Panc1 (cell line): Measurements from ENCODE around the gene VCP. TPM values are rescaled to one million over a fixed set of nuclear protein-coding genes. Genes with fewer than 3 reads are reported as not detected.

Experiments used
- ATAC-seq: fragments of 200-7000 bp; cut with Tn5 transposase; 2 replicates; pipeline ENCODE4 v1.9.1; 2020; ENCODE audit warnings: mild to moderate bottlenecking, moderate library complexity
- BruUV-seq: library from RNA; stranded (reverse); fragments of 400-500 nt; replicated peaks from 2 replicates; lab custom pipeline; 2021; lab: Mats Ljungman, UMichigan
- CTCF ChIA-PET: fragments of 300-600 bp; sonication (Branson Sonifier 250); formaldehyde crosslinking; loops from one replicate; lab custom pipeline; 2022; ENCODE audit warnings: antibody characterized with exemption; lab: Charles Lee
- POLR2A ChIA-PET: fragments of 300-600 bp; sonication (Branson Sonifier 250); formaldehyde crosslinking; loops from one replicate; lab custom pipeline; 2022; ENCODE audit warnings: antibody characterized with exemption; lab: Charles Lee
- DNase-seq: peaks from one replicate; pipeline ENCODE4 v3.0.0-alpha.2; 2010; ENCODE audit warnings: low read depth, low spot score
- H3K27ac ChIP-seq: 2 replicates; pipeline ENCODE4 v1.5.1; 2011; ENCODE audit warnings: mild to moderate bottlenecking, low read length, inconsistent platforms
- H3K27me3 ChIP-seq: fragments of 200-500 bp; sonication (Bioruptor generic); 2 replicates; pipeline ENCODE4 v1.6.0; 2014; ENCODE audit warnings: low read length, inconsistent platforms; ENCODE audit not compliant: control insufficient read depth, insufficient read depth
- H3K36me3 ChIP-seq: fragments of 200-500 bp; sonication (Bioruptor generic); 2 replicates; pipeline ENCODE4 v1.5.1; 2014; ENCODE audit warnings: inconsistent platforms, mild to moderate bottlenecking, low read length, moderate library complexity; ENCODE audit not compliant: control insufficient read depth, insufficient read depth
- H3K4me1 ChIP-seq: 2 replicates; pipeline ENCODE4 v1.5.1; 2011; ENCODE audit warnings: inconsistent platforms, mild to moderate bottlenecking, low read length, moderate library complexity; ENCODE audit not compliant: control insufficient read depth, insufficient read depth
- H3K4me3 ChIP-seq, 2 experiments: 2 replicates each; pipeline ENCODE4 v1.5.1; 2011 to 2012; ENCODE audit warnings: low read depth in 2 of 2, low read length in 2 of 2, mild to moderate bottlenecking in 2 of 2, inconsistent platforms in 1 of 2, moderate library complexity in 1 of 2
- H3K9me3 ChIP-seq: fragments of 200-500 bp; sonication (Bioruptor generic); 2 replicates; pipeline ENCODE4 v1.5.1; 2014; ENCODE audit warnings: low read depth, mild to moderate bottlenecking, inconsistent platforms, low read length, moderate library complexity; ENCODE audit not compliant: control insufficient read depth, insufficient read depth
- POLR2AphosphoS5 ChIP-seq: IDR thresholded peaks from 2 replicates; pipeline ENCODE4 v1.6.1; 2012; ENCODE audit warnings: mild to moderate bottlenecking, low read depth, low read length, moderate library complexity
- SIN3A ChIP-seq: IDR thresholded peaks from 2 replicates; pipeline ENCODE4 v1.6.1; 2012; ENCODE audit warnings: low read depth, mild to moderate bottlenecking, low read length, moderate library complexity, borderline replicate concordance; ENCODE audit not compliant: insufficient read depth
- TCF7L2 ChIP-seq: IDR thresholded peaks from 2 replicates; pipeline ENCODE4 v1.6.1; 2011; ENCODE audit warnings: mild to moderate bottlenecking, low read depth, low read length, inconsistent platforms
- in situ Hi-C: cut with HindIII; loops from 2 replicates; pipeline ENCODE4 v1.10.0; 2016; ENCODE audit warnings: low sequenced_read_pairs, low pct_unique_long_range_greater_than_20kb
- intact Hi-C: fragments of 100-400 bp; cut with micrococcal nuclease; formaldehyde crosslinking; loops from one replicate; pipeline ENCODE4 v1.10.0; 2022; ENCODE audit not compliant: unreplicated experiment
- total RNA-seq: library from RNA; stranded (reverse); gene quantifications from one replicate; pipeline ENCODE4 v1.2.1, GENCODE V29; 2021; ENCODE audit not compliant: unreplicated experiment
- TF ChIP-seq, protein P1 (sequence below): fragments of 450-650 bp; IDR thresholded peaks from 2 replicates; pipeline ENCODE4 v1.5.1; 2017; ENCODE audit warnings: mild to moderate bottlenecking
- TF ChIP-seq, protein P2 (sequence below), 2 experiments: IDR thresholded peaks; 2 replicates each; pipeline ENCODE4 v1.6.1; 2011 to 2012; ENCODE audit warnings: low read depth in 2 of 2, control low read depth in 1 of 2, low read length in 1 of 2, mild to moderate bottlenecking in 1 of 2, moderate library complexity in 1 of 2; ENCODE audit not compliant: insufficient read depth in 1 of 2

The VCP gene
- total RNA-seq, 1 experiment from 2014 or later, result 472 TPM

DNA sequence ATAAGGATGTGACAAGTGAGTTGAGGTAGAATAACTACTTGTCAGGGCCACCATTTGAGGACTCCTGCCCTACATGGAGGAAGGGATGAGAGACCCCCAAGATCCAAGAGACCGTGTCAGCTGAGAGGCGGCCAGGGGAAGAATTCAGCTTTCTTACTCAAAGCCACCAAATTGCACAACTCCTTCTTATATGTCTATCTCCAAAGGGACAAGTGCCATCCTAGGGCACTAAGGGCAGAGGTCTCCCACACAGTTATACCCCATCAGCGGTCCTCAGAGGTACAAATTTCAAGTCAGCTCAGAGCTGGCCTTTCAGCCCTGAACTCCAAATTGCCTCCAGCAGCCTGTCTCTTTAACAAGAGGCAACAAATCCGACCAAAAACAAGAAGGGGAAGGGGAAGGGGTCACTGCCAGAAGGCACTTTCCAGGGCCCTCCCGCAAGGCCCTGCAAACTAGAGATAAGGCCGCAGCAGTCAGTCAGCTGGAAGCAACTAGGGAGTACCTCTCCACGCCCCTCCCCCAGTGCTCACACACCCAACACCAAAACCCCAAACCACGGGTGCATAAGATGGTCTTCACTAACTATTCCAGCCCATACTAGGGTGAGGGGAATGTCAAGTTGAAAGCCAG lies 36.6 kb upstream of the VCP start:
- Histone ChIP-seq H3K27me3 (no peaks in the 10 kb centered on the region), H3K4me3 (no peak overlapping the region), H3K9me3 (no peaks in the 10 kb centered on the region), H3K27ac (no peak overlapping the region), H3K36me3 (no peaks in the 10 kb centered on the region), H3K4me1 (peaks cover 31% of the 10 kb centered on the region)
- in situ Hi-C loops, result no loop called here
- no TSS peak for BruUV-seq
- ChIA-PET CTCF (interaction anchor here (0.6 kb wide), 2 partner anchors 67 to 417 kb away, joined by 3 to 5 read pairs; no protein-coding TSS in a partner anchor), POLR2A (interaction anchor here (1.0 kb wide), 1 partner anchor 11 kb away, joined by 3 read pairs; no protein-coding TSS in a partner anchor)
- DNase-seq (no peak), ATAC-seq (no peak)
- TF ChIP-seq, protein P1, sequence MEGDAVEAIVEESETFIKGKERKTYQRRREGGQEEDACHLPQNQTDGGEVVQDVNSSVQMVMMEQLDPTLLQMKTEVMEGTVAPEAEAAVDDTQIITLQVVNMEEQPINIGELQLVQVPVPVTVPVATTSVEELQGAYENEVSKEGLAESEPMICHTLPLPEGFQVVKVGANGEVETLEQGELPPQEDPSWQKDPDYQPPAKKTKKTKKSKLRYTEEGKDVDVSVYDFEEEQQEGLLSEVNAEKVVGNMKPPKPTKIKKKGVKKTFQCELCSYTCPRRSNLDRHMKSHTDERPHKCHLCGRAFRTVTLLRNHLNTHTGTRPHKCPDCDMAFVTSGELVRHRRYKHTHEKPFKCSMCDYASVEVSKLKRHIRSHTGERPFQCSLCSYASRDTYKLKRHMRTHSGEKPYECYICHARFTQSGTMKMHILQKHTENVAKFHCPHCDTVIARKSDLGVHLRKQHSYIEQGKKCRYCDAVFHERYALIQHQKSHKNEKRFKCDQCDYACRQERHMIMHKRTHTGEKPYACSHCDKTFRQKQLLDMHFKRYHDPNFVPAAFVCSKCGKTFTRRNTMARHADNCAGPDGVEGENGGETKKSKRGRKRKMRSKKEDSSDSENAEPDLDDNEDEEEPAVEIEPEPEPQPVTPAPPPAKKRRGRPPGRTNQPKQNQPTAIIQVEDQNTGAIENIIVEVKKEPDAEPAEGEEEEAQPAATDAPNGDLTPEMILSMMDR, result no peak
- TF ChIP-seq, protein P2, sequence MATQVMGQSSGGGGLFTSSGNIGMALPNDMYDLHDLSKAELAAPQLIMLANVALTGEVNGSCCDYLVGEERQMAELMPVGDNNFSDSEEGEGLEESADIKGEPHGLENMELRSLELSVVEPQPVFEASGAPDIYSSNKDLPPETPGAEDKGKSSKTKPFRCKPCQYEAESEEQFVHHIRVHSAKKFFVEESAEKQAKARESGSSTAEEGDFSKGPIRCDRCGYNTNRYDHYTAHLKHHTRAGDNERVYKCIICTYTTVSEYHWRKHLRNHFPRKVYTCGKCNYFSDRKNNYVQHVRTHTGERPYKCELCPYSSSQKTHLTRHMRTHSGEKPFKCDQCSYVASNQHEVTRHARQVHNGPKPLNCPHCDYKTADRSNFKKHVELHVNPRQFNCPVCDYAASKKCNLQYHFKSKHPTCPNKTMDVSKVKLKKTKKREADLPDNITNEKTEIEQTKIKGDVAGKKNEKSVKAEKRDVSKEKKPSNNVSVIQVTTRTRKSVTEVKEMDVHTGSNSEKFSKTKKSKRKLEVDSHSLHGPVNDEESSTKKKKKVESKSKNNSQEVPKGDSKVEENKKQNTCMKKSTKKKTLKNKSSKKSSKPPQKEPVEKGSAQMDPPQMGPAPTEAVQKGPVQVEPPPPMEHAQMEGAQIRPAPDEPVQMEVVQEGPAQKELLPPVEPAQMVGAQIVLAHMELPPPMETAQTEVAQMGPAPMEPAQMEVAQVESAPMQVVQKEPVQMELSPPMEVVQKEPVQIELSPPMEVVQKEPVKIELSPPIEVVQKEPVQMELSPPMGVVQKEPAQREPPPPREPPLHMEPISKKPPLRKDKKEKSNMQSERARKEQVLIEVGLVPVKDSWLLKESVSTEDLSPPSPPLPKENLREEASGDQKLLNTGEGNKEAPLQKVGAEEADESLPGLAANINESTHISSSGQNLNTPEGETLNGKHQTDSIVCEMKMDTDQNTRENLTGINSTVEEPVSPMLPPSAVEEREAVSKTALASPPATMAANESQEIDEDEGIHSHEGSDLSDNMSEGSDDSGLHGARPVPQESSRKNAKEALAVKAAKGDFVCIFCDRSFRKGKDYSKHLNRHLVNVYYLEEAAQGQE (IDR thresholded peaks at IDR 0.05; ENCODE audit: insufficient read depth in 1 of 2, low read depth in 2 of 2, low read length in 1 of 2), result no peak
- TF ChIP-seq TCF7L2 (no peak), POLR2AphosphoS5 (no peak), SIN3A (no peak)
- intact Hi-C loops, result no loop called here

DNA sequence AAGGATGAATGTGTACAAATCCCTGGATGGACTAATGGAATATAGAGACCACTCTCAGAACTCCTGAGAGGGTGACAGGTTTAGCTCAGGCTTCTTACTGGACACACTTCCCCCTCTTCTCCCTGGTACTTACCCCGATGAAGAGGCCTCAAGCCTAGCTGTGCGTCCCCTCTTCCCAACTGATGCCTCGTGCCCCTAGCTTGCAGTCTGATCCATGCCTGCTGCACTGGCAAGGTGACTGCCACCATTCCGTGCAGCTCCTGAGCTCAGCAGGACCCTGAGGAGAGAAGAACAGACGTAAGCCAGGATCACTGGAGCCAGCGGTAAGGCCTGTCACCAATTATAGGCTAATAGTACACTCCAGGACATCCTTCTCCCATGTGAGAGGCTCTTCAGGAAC lies 36.0 kb upstream of the VCP start:
- TF ChIP-seq, protein P2 (IDR thresholded peaks at IDR 0.05; ENCODE audit: insufficient read depth in 1 of 2, low read depth in 2 of 2, low read length in 1 of 2), result no peak
- Histone ChIP-seq H3K36me3 (no peaks in the 10 kb centered on the region), H3K4me1 (peaks cover 31% of the 10 kb centered on the region), H3K4me3 (no peak overlapping the region), H3K27ac (no peak overlapping the region), H3K9me3 (no peaks in the 10 kb centered on the region), H3K27me3 (no peaks in the 10 kb centered on the region)
- in situ Hi-C loops (no loop called here), intact Hi-C loops (no loop called here)
- DNase-seq (no peak), ATAC-seq (no peak)
- ChIA-PET POLR2A (interaction anchor here (1.0 kb wide), 1 partner anchor 11 kb away, joined by 3 read pairs; no protein-coding TSS in a partner anchor), CTCF (interaction anchor here (0.6 kb wide), 1 partner anchor 416 kb away, joined by 5 read pairs; no protein-coding TSS in a partner anchor)
- BruUV-seq, result no TSS peak
